Measurements from ENCODE around the gene MIEN1.

DNA sequence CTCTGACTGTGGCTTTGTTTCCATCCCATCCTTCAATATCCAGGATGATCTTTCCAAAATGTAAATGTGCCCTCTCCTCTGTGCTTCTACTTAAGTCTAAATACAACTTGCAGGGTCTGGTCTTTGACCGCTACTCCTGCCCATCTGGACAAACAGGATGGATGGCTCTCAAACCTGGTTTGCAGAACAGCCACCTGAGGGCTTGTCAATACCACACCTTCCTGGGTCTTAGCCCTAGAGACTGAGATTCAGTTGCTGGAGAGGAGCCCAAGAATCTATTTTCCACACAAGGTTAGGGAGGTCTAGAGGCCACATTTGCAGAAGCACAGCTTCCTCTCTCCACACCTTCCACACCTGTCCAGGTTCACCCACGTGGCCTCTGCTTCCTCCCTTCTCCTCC is 5.5 kb upstream of the MIEN1 start:
- TF ChIP-seq, protein P1, sequence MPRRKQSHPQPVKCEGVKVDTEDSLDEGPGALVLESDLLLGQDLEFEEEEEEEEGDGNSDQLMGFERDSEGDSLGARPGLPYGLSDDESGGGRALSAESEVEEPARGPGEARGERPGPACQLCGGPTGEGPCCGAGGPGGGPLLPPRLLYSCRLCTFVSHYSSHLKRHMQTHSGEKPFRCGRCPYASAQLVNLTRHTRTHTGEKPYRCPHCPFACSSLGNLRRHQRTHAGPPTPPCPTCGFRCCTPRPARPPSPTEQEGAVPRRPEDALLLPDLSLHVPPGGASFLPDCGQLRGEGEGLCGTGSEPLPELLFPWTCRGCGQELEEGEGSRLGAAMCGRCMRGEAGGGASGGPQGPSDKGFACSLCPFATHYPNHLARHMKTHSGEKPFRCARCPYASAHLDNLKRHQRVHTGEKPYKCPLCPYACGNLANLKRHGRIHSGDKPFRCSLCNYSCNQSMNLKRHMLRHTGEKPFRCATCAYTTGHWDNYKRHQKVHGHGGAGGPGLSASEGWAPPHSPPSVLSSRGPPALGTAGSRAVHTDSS (CRISPR knock-in tag; conservative IDR thresholded peaks at IDR 0.05) = no peak
- TF ChIP-seq GATAD2A (CRISPR knock-in tag; IDR thresholded peaks at IDR 0.05) = no peak
- no peak for TF ChIP-seq ZNF562 (CRISPR knock-in tag; IDR thresholded peaks at IDR 0.05; ENCODE audit: borderline replicate concordance)
- TF ChIP-seq PHB2 (IDR thresholded peaks at IDR 0.05; ENCODE audit: partially characterized antibody) = no peak
- TF ChIP-seq, protein P2, sequence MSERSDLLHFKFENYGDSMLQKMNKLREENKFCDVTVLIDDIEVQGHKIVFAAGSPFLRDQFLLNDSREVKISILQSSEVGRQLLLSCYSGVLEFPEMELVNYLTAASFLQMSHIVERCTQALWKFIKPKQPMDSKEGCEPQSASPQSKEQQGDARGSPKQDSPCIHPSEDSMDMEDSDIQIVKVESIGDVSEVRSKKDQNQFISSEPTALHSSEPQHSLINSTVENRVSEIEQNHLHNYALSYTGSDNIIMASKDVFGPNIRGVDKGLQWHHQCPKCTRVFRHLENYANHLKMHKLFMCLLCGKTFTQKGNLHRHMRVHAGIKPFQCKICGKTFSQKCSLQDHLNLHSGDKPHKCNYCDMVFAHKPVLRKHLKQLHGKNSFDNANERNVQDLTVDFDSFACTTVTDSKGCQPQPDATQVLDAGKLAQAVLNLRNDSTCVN (CRISPR knock-in tag; IDR thresholded peaks at IDR 0.05; ENCODE audit: borderline replicate concordance) = no peak
- TF ChIP-seq PAF1 (CRISPR knock-in tag; IDR thresholded peaks at IDR 0.05) = no peak
- no peak for TF ChIP-seq SAFB2 (CRISPR knock-in tag; IDR thresholded peaks at IDR 0.05; ENCODE audit: borderline replicate concordance, low read depth)
- TF ChIP-seq, protein P3, sequence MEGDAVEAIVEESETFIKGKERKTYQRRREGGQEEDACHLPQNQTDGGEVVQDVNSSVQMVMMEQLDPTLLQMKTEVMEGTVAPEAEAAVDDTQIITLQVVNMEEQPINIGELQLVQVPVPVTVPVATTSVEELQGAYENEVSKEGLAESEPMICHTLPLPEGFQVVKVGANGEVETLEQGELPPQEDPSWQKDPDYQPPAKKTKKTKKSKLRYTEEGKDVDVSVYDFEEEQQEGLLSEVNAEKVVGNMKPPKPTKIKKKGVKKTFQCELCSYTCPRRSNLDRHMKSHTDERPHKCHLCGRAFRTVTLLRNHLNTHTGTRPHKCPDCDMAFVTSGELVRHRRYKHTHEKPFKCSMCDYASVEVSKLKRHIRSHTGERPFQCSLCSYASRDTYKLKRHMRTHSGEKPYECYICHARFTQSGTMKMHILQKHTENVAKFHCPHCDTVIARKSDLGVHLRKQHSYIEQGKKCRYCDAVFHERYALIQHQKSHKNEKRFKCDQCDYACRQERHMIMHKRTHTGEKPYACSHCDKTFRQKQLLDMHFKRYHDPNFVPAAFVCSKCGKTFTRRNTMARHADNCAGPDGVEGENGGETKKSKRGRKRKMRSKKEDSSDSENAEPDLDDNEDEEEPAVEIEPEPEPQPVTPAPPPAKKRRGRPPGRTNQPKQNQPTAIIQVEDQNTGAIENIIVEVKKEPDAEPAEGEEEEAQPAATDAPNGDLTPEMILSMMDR (CRISPR knock-in tag; IDR thresholded peaks at IDR 0.05) = no peak
- no peak for TF ChIP-seq RBM39 (IDR thresholded peaks at IDR 0.05; ENCODE audit: low read depth, low read length, poor library complexity, severe bottlenecking)
- TF ChIP-seq SMAD9 (CRISPR knock-in tag; IDR thresholded peaks at IDR 0.05) = no peak
- TF ChIP-seq, protein P4, sequence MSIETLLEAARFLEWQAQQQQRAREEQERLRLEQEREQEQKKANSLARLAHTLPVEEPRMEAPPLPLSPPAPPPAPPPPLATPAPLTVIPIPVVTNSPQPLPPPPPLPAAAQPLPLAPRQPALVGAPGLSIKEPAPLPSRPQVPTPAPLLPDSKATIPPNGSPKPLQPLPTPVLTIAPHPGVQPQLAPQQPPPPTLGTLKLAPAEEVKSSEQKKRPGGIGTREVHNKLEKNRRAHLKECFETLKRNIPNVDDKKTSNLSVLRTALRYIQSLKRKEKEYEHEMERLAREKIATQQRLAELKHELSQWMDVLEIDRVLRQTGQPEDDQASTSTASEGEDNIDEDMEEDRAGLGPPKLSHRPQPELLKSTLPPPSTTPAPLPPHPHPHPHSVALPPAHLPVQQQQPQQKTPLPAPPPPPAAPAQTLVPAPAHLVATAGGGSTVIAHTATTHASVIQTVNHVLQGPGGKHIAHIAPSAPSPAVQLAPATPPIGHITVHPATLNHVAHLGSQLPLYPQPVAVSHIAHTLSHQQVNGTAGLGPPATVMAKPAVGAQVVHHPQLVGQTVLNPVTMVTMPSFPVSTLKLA (IDR thresholded peaks at IDR 0.05) = no peak
- no peak for TF ChIP-seq TGIF2 (CRISPR knock-in tag; IDR thresholded peaks at IDR 0.05)

Data from HepG2 (cell line).